ENCODE results near the gene SETDB1.
A peak's percentile ranks its signal among the peaks of the same experiment; 100 is the strongest.

GRCh38 chr1:150979092-150980056 is 53.2 kb downstream of the SETDB1 start:
- TF ChIP-seq, protein P1, sequence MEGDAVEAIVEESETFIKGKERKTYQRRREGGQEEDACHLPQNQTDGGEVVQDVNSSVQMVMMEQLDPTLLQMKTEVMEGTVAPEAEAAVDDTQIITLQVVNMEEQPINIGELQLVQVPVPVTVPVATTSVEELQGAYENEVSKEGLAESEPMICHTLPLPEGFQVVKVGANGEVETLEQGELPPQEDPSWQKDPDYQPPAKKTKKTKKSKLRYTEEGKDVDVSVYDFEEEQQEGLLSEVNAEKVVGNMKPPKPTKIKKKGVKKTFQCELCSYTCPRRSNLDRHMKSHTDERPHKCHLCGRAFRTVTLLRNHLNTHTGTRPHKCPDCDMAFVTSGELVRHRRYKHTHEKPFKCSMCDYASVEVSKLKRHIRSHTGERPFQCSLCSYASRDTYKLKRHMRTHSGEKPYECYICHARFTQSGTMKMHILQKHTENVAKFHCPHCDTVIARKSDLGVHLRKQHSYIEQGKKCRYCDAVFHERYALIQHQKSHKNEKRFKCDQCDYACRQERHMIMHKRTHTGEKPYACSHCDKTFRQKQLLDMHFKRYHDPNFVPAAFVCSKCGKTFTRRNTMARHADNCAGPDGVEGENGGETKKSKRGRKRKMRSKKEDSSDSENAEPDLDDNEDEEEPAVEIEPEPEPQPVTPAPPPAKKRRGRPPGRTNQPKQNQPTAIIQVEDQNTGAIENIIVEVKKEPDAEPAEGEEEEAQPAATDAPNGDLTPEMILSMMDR (IDR thresholded peaks at IDR 0.05; ENCODE audit: control extremely low read depth in 1 of 3, insufficient read depth in 1 of 3, low read depth in 1 of 3, low read length in 3 of 3), result peak; percentile 99 to 100 (median 100)
- TF ChIP-seq YY1 (IDR thresholded peaks at IDR 0.05; ENCODE audit: low read depth, low read length) (peak; percentile 53; the same call in 1 of the 2 replicates), SIN3A (conservative IDR thresholded peaks at IDR 0.05 in 1 of 2, IDR thresholded peaks at IDR 0.05 in 1 of 2; ENCODE audit: low read depth in 1 of 2, low read length in 2 of 2) (0 out of 4 replicates have a peak, but pooled peaks have one; percentile 26 to 34), EZH2 (IDR thresholded peaks at IDR 0.05; ENCODE audit: low read depth, low read length, severe bottlenecking) (no peak)

All from H1 (cell line).